Stimulated activated naive CD8-positive, alpha-beta T cell treated with anti-CD3 and anti-CD28 coated beads, Interleukin-15, Interleukin-2, amounts not matched to agents 100 ng/mL and 50 ng/mL, for 24 hours (primary cell): ENCODE data around the gene KRTAP10-12.

ENCODE experiments used
- H3K27ac Mint-ChIP-seq: one replicate; pipeline ENCODE4 v1.8.0; 2021; ENCODE audit warnings: mild to moderate bottlenecking, mixed read lengths
- H3K27me3 Mint-ChIP-seq: one replicate; pipeline ENCODE4 v1.8.0; 2021; ENCODE audit warnings: mixed read lengths
- H3K36me3 Mint-ChIP-seq: one replicate; pipeline ENCODE4 v1.8.0; 2021; ENCODE audit warnings: low read depth, mixed read lengths
- H3K4me1 Mint-ChIP-seq: one replicate; pipeline ENCODE4 v1.8.0; 2021; ENCODE audit warnings: low read depth, mixed read lengths
- H3K4me3 Mint-ChIP-seq: one replicate; pipeline ENCODE4 v1.8.0; 2021; ENCODE audit warnings: mild to moderate bottlenecking, mixed read lengths
- H3K9me3 Mint-ChIP-seq: one replicate; pipeline ENCODE4 v1.8.0; 2021; ENCODE audit warnings: mixed read lengths

Gene KRTAP10-12

GRCh38 chr21:44701023-44701400, 4.0 kb downstream of the KRTAP10-12 start:
- Mint-ChIP-seq H3K4me1 (no peaks in the 10 kb centered on the region), H3K27me3 (peaks cover 78% of the 10 kb centered on the region), H3K36me3 (no peaks in the 10 kb centered on the region), H3K4me3 (no peak overlapping the region), H3K9me3 (no peaks in the 10 kb centered on the region), H3K27ac (no peak overlapping the region)

DNA sequence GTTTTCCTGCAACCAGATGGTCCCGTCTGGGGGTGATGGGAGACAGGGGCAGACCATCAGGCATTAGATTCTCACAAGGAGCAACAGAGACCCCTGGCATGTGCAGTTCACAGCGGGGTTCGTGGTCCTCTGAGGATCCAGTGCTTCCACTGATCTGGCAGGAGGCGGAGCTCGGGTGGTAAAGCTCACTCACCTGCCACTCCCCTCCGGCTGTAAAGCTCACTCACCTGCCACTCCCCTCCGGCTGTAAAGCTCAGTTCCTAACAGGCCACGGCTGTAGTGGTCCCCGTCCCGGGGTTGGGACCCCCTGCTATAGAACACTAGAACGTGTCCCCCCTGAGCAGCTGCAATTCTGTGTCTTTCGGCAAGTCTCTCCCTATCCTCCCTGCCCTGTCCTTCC, 4.6 kb downstream of the KRTAP10-12 start:
- H3K9me3 Mint-ChIP-seq: no peaks in the 10 kb centered on the region
- peaks cover 78% of the 10 kb centered on the region for H3K27me3 Mint-ChIP-seq
- H3K4me3 Mint-ChIP-seq: no peak overlapping the region
- H3K36me3 Mint-ChIP-seq: no peaks in the 10 kb centered on the region
- H3K27ac Mint-ChIP-seq: no peak overlapping the region
- H3K4me1 Mint-ChIP-seq: no peaks in the 10 kb centered on the region

GRCh38 chr21:44702111-44702972, 5.4 kb downstream of the KRTAP10-12 start:
- H3K27ac Mint-ChIP-seq: no peak overlapping the region
- no peaks in the 10 kb centered on the region for H3K36me3 Mint-ChIP-seq
- no peaks in the 10 kb centered on the region for H3K9me3 Mint-ChIP-seq
- no peak overlapping the region for H3K4me3 Mint-ChIP-seq
- H3K27me3 Mint-ChIP-seq: peaks cover 76% of the 10 kb centered on the region
- no peaks in the 10 kb centered on the region for H3K4me1 Mint-ChIP-seq

DNA sequence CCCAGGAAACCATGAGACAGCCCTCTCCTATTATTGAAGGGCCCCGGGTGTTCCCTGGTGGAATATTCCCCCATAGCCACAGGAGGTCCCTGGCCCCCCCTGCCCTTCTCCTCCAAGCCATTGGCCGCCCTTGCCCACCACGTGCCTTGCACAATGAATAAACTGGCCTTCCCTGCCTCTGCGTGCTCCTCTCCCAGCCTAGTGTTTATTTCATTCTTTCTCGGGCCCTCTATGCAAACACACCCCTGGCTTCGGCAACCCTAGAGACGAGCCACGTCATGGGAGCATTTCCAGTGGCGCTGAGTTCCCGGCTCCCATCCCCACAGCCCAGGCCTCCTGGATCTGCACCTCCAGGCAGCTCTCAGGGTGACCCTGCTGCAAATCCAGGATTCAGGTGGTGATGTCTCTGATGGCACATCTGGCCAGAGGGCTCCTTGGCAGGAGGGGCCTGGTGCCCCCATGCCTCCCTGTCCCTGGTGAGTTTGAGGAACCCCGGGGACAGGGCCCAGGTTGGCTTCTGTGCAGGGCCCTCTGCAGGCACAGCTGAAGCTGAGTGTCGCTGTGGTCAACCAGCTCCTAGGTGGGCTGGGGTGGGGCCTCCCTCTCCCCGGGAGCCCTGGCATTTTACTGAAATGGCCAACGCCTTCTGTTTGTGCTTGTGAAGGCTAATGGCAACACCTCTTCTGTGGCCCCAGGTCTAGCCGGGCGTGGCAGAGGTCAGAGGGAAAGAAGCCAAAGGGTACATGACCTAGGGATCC, 6.2 kb downstream of the KRTAP10-12 start:
- Mint-ChIP-seq H3K36me3 (no peaks in the 10 kb centered on the region), H3K27me3 (peaks cover 76% of the 10 kb centered on the region), H3K4me1 (no peaks in the 10 kb centered on the region), H3K9me3 (no peaks in the 10 kb centered on the region), H3K4me3 (no peak overlapping the region), H3K27ac (no peak overlapping the region)

GRCh38 chr21:44703731-44704635, 7.0 kb downstream of the KRTAP10-12 start:
- no peak overlapping the region for H3K4me3 Mint-ChIP-seq
- peaks cover 75% of the 10 kb centered on the region for H3K27me3 Mint-ChIP-seq
- peaks cover 1% of the 10 kb centered on the region for H3K4me1 Mint-ChIP-seq
- no peaks in the 10 kb centered on the region for H3K36me3 Mint-ChIP-seq
- H3K27ac Mint-ChIP-seq: no peak overlapping the region
- no peaks in the 10 kb centered on the region for H3K9me3 Mint-ChIP-seq

DNA sequence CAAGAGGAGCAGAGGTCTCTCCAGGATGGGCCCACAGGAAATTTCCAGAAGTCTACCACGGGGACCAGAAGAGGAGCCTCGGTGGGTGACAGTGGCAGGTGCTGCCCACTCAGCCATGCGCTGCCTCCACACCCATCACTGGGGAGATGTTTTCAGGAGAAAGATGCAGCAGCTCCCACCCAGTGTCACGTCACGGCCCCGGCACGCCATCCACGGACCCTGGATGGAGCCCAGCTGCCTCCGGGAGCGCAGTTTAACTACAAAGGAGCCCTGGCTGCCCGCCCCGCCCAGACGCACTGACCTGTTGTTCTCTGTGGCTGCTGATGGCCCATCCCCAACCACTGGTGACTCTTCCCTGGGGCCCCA, 7.6 kb downstream of the KRTAP10-12 start:
- H3K9me3 Mint-ChIP-seq: no peaks in the 10 kb centered on the region
- no peaks in the 10 kb centered on the region for H3K36me3 Mint-ChIP-seq
- H3K4me1 Mint-ChIP-seq: peaks cover 6% of the 10 kb centered on the region
- peaks cover 78% of the 10 kb centered on the region for H3K27me3 Mint-ChIP-seq
- H3K4me3 Mint-ChIP-seq: no peak overlapping the region
- H3K27ac Mint-ChIP-seq: no peak overlapping the region

GRCh38 chr21:44706026-44706705, 9.2 kb downstream of the KRTAP10-12 start:
- Mint-ChIP-seq H3K9me3 (no peaks in the 10 kb centered on the region), H3K36me3 (no peaks in the 10 kb centered on the region), H3K27me3 (peaks cover 80% of the 10 kb centered on the region), H3K4me3 (no peak overlapping the region), H3K27ac (no peak overlapping the region), H3K4me1 (peaks cover 15% of the 10 kb centered on the region)

GRCh38 chr21:44706706-44707581, 10.0 kb downstream of the KRTAP10-12 start:
- no peaks in the 10 kb centered on the region for H3K36me3 Mint-ChIP-seq
- H3K4me3 Mint-ChIP-seq: no peak overlapping the region
- peaks cover 20% of the 10 kb centered on the region for H3K4me1 Mint-ChIP-seq
- H3K9me3 Mint-ChIP-seq: no peaks in the 10 kb centered on the region
- H3K27me3 Mint-ChIP-seq: peaks cover 81% of the 10 kb centered on the region
- no peak overlapping the region for H3K27ac Mint-ChIP-seq

DNA sequence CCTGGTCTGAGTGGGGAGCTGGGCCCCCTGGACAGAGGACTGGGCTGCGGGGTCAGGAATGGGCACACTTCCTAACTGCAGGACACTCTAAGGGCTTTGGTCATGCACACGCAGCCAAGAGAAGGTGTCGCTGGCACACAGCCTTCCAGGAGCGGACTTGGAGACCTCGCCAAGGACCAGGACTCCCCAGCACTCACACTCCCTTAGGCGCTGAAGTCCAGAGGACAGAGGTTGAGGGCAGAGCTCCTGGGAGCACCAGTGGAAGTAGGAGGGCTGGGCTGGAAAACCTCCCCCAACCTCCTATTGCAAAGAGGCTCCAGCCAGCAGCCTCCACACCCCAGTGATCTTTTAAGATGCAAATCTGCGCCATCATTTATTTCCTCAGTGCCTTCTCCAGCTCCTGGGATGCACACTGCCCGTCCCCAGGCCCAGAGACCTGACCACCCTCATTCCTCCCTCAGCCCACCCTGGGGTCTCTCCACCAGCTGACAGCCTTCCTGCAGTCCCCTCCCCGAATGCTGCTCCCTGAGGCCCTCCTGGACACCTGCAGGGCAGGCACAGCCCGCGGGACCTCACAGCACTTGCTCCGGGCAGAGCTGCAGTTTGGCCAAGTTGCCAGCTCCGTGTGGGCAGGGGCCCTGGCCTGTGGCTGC, 11.4 kb downstream of the KRTAP10-12 start:
- Mint-ChIP-seq H3K27ac (no peak overlapping the region), H3K9me3 (no peaks in the 10 kb centered on the region), H3K4me3 (no peak overlapping the region), H3K27me3 (peaks cover 84% of the 10 kb centered on the region), H3K36me3 (no peaks in the 10 kb centered on the region), H3K4me1 (peaks cover 20% of the 10 kb centered on the region)

DNA sequence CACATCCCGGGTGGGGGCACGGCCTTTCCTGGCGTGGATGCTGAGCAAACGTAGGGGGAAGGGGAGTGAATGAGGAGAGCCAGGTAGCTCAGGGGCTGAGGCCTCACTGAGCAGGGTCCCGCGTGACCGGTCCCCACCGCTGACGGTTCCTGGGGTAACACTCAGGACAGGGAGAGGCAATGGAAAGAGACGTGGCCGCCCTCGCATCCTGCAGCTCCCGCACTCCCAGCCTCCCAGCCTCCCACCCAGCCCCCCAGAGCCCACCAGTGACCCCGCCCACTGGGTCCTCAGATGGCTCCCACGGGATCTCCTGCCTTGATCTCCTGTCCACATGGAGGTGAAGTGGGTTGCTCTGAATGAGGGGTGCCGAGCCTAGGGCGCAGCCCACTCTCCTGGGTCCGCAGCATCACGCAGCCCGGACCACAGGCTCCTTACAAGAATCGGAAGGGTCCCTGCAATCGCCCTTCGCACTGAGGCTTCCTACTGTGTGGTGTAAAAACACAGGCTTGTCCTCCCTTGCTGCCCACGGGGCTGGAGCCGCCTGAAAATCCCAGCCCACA, 12.0 kb downstream of the KRTAP10-12 start:
- Mint-ChIP-seq H3K36me3 (no peaks in the 10 kb centered on the region), H3K27ac (no peak overlapping the region), H3K4me1 (peaks cover 20% of the 10 kb centered on the region), H3K4me3 (no peak overlapping the region), H3K9me3 (no peaks in the 10 kb centered on the region), H3K27me3 (peaks cover 87% of the 10 kb centered on the region)

GRCh38 chr21:44709426-44710293, 12.7 kb downstream of the KRTAP10-12 start:
- Mint-ChIP-seq H3K4me3 (no peak overlapping the region), H3K27ac (no peak overlapping the region), H3K27me3 (peaks cover 89% of the 10 kb centered on the region), H3K4me1 (peaks cover 20% of the 10 kb centered on the region), H3K9me3 (no peaks in the 10 kb centered on the region), H3K36me3 (no peaks in the 10 kb centered on the region)

DNA sequence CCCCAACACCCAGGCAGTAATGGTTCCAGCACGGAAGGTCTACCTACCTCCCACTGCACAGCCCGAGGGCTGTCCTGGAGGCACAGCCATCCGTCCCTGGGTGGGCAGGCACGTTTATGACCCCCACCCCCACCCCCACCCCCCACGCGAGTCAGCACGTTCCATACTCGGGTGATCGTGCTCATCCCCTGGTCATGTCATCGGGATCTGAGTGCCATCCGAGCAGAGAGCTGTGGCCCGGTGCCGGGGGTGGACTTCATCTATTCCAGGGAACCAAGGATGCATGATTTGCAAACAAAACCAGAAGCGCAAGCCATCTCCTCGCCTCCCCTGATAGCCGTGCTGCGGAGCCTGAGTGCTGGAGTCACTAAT, 13.3 kb downstream of the KRTAP10-12 start:
- Mint-ChIP-seq H3K27me3 (peaks cover 89% of the 10 kb centered on the region), H3K27ac (no peak overlapping the region), H3K4me3 (no peak overlapping the region), H3K4me1 (peaks cover 26% of the 10 kb centered on the region), H3K9me3 (no peaks in the 10 kb centered on the region), H3K36me3 (no peaks in the 10 kb centered on the region)
